HG03097 (cell line): ENCODE data around the gene LST1.
A peak's percentile ranks its signal among the peaks of the same experiment; 100 is the strongest.
"Not testable (repeated sequence)": the region's sequence is repeated elsewhere in the genome, so short reads cannot be mapped to it uniquely, and the experiment has no call there.

Experiments used
- ATAC-seq: cut with Tn5 transposase; IDR thresholded peaks from one replicate; pipeline ENCODE4 v1.9.1; 2021; ENCODE audit not compliant: unreplicated experiment, low FRiP score

The LST1 gene

DNA sequence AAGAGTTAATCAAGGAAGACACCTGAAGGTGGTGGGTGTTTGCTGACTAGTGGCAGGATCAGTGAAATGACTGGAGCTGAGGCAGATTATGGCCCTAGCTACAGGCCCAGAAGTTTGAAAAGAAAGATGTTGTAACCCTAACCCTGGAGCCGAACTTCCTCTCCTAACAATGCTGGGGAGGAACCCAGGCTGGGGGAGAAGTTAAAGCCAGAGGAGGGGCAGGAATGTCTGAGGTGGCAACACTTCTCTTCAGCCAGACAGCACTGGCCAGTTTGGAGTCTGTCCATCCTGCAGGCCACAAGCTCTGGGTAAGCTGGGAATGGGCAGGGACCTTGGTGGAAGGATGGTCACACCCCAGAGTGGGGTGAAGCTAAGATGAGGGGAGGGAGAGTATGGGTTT lies at the start of gene LST1:
Gene LST1 (plus strand): TSS at position 270 of the 400 bp plus-strand sequence. CDS start 1,023 bp downstream, outside the sequence.
- ATAC-seq: no peak

- no peak for ATAC-seq
Observed at GRCh38 chr6:31538805-31539400, 47.2 kb upstream of the LST1 start.

DNA sequence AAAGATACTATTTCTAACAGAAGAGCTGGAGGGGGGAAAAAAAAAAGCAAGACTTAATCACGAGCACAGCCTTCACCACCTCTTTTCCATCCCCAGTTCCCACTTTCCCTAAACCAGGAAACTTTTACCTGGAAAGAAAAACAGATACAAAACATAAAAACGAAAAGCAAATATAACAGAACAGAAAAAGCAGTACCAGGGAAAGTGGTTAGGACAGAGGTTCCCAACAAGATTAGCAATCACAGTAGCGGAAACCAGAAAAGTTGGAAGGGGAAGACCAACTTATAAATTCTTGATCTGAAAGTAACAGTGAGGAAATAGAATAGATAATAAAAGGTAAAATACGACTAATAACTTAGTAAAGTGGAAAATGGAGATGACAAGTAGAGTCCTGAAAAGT lies 45.4 kb upstream of the LST1 start:
- no peak for ATAC-seq

DNA sequence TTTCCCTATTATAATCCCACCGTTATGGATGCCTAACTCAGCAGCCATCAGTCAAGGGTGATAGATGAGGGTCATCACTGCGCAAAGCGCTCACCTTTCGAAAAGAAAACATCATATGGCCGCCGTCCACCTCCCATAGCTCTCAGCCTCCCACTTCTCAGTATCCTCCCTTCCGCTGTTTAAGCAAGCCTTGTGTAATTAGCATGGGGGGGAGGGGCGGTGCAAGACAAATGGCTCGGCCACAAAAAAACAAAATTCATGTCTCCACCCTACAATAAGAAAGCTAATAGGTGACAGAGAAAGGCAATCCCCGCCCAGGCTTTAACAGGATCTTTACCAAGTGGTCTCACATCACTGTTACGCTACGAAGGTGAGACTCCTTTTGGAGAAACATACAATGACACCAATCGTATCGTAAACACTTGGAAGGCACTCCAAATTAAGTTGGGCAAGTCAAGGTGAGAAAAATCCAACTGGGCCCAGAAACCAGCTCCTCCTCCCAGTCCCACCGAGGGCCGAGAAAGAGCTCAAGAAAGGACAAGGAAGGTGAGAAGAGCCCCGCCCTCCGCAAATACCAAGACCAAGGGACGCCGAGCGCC lies 44.9 kb upstream of the LST1 start:
- no peak for ATAC-seq

- ATAC-seq: peak; percentile 58
Observed at GRCh38 chr6:31541658-31542521, 44.2 kb upstream of the LST1 start, which contains the start of gene DDX39B. TSS of gene DDX39B (minus strand) at chr6:31542003. CDS start at chr6:31540532, 1,471 bp downstream.

- no peak for ATAC-seq
Observed at GRCh38 chr6:31543639-31544038, 42.4 kb upstream of the LST1 start.

GRCh38 chr6:31544676-31545075 lies 41.4 kb upstream of the LST1 start:
- ATAC-seq: no peak

DNA sequence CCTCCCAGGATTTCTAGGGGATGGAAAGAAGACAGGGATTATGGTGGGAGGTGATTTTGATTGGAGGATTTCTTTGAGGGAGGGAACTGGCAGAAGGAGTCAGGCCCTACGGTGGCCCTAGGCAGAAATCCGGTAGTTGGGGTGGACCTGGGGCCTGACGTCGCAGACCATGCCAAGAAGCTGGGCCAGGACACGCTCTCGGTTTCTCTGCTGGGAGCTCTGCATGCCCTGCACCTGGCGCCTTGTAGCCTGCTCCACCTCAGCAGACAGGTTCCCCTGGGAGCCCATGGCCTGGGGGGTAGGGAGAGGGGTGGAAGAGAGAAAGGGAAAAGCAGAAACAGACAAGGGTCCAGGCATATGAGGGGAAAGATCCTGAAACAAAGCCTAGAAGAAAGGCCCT lies 40.8 kb upstream of the LST1 start:
- ATAC-seq: no peak

GRCh38 chr6:31546339-31546957 lies 39.6 kb upstream of the LST1 start, which contains the start of gene ATP6V1G2:
TSS of gene ATP6V1G2 (minus strand) at chr6:31546608. CDS start at chr6:31546559, 49 bp downstream.
- peak; percentile 45 for ATAC-seq

GRCh38 chr6:31546958-31547726 lies 38.9 kb upstream of the LST1 start, which contains the start of gene NFKBIL1:
TSS of gene NFKBIL1 (plus strand) at chr6:31547608. CDS start at chr6:31547695, 87 bp downstream.
- ATAC-seq: peak; percentile 53

GRCh38 chr6:31547727-31548543 lies 38.1 kb upstream of the LST1 start:
- no peak for ATAC-seq

DNA sequence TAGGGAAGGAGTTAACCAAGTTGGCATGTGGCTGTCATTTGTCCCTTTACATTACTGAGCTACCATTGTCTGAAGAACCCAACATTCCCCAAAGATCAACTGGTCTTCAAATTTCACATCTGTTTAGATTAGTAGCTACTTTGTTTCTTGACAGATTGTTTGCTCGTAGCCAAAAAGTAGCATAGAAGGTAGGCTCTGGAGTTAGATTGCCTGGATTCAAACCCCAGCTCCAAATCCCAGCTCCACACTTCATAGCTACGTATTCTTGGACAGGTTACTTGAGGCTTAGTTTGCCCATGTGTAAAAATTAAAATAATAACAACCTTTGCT lies 37.6 kb upstream of the LST1 start:
- no peak for ATAC-seq

DNA sequence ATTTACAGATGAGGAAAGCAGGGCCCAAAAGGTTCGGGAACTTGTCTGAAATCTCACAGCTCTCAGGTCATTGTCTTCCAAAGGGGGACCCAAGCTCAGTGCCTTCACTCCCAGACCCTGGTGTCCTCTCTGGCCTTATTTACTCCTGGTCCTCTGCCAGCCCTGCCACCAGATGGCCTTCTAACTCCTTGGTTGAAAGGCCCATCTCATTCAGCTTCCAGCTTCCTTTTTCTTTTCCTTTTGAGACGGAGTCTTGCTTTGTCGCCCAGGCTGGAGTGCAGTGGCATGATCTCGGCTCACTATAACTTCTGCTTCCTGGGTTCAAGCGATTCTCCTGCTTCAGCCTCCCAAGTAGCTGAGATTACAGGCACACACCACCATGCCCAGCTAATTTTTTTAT lies 34.7 kb upstream of the LST1 start:
- not testable (repeated sequence) for ATAC-seq

DNA sequence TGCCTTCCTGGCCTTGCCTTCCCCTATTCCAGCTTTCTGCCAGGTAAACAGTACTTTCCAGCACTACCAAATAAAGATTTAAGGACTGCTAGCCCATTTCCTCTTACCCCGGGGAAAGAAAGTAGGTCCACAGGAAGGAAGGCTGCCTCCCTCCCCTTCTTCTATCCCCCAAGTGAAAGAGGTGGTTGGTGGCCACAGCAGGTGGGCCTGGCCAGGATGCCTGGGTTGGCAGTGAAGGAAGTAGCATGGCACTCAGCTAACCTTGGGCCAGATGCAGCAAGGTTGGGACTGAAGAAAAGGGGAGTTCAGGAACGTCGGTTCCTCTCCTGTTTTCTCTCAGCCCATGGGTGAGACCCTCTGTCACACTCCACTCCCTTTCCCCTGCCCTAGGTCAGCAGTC lies 29.8 kb upstream of the LST1 start:
- ATAC-seq: no peak

DNA sequence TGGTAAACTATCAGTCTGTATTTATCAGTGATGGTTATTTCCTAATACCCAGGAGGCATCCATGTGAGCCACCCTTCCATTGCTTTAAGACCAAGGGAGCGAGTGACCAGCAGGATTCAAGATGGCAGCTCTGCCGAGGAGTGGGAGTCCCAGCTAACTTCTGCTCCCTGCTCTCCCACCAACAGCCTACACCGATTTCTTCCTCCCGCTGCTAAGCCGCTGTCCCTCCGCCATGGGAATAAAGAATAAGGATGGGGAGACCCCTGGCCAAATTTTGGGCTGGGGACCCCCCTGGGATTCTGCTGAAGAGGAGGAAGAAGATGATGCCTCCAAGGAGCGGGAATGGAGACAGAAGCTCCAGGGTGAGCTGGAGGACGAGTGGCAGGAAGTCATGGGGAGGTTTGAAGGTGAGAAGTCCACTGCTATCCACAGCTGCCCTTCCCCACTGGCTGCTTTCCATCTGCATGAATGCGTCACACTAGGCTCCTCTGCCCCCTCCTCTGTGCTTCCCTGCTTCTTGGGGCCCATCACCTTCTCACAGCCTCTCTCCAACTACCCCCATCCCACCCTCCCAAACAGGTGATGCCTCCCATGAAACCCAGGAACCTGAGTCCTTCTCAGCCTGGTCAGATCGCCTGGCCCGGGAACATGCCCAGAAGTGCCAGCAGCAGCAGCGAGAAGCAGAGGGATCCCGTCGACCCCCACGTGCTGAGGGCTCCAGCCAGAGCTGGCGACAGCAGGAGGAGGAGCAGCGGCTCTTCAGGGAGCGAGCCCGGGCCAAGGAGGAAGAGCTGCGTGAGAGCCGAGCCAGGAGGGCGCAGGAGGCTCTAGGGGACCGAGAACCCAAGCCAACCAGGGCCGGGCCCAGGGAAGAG lies 28.4 kb upstream of the LST1 start:
- no peak for ATAC-seq

- ATAC-seq: no peak
Observed at GRCh38 chr6:31558318-31558625, 27.8 kb upstream of the LST1 start.

GRCh38 chr6:31558631-31559500 lies 27.2 kb upstream of the LST1 start:
- no peak for ATAC-seq

- ATAC-seq: no peak
Observed at GRCh38 chr6:31559606-31559957, 26.5 kb upstream of the LST1 start.
